NCI-H510A (cell line): Measurements from ENCODE around the gene CENPS.
A peak's percentile ranks its signal among the peaks of the same experiment; 100 is the strongest.
"Not testable (repeated sequence)": the region's sequence is repeated elsewhere in the genome, so short reads cannot be mapped to it uniquely, and the experiment has no call there.

Experiments used
- DNase-seq: peaks from one replicate; lab custom pipeline; 2025; lab: John Stamatoyannopoulos, UW

Gene CENPS

GRCh38 chr1:10430216-10431069 is at the start of gene CENPS:
CENPS (plus strand) TSS chr1:10430433; CDS start chr1:10430518, 85 bp downstream.
- DNase-seq: peak; percentile 97

GRCh38 chr1:10380594-10381275 is 49.5 kb upstream of the CENPS start:
- DNase-seq: no peak

GRCh38 chr1:10383630-10384029 is 46.6 kb upstream of the CENPS start:
- no peak for DNase-seq

GRCh38 chr1:10384219-10384618 is 46.0 kb upstream of the CENPS start:
- DNase-seq: no peak

GRCh38 chr1:10386761-10387676 is 43.2 kb upstream of the CENPS start:
- no peak for DNase-seq

GRCh38 chr1:10387677-10388386 is 42.4 kb upstream of the CENPS start:
- no peak for DNase-seq

- no peak for DNase-seq
Observed at GRCh38 chr1:10388387-10388715, 41.9 kb upstream of the CENPS start.

- DNase-seq: no peak
Observed at GRCh38 chr1:10389271-10389973, 40.8 kb upstream of the CENPS start.

- DNase-seq: no peak
Observed at GRCh38 chr1:10396870-10397269, 33.4 kb upstream of the CENPS start.

GRCh38 chr1:10398278-10398733 is 31.9 kb upstream of the CENPS start:
- DNase-seq: no peak

- peak; percentile 100 for DNase-seq
Observed at GRCh38 chr1:10398734-10399443, 31.3 kb upstream of the CENPS start, which contains the start of gene PGD. PGD (plus strand) TSS chr1:10399064; CDS start chr1:10399118, 54 bp downstream.

- DNase-seq: peak; percentile 73
Observed at GRCh38 chr1:10399444-10399941, 30.7 kb upstream of the CENPS start.

GRCh38 chr1:10400013-10400412 is 30.2 kb upstream of the CENPS start:
- DNase-seq: no peak

- DNase-seq: no peak
Observed at GRCh38 chr1:10401281-10401680, 29.0 kb upstream of the CENPS start.

- no peak for DNase-seq
Observed at GRCh38 chr1:10402729-10403274, 27.4 kb upstream of the CENPS start.

- no peak for DNase-seq
Observed at GRCh38 chr1:10407201-10407600, 23.0 kb upstream of the CENPS start.

- no peak for DNase-seq
Observed at GRCh38 chr1:10415211-10415930, 14.9 kb upstream of the CENPS start.

GRCh38 chr1:10415967-10416366 is 14.3 kb upstream of the CENPS start:
- not testable (repeated sequence) for DNase-seq

- not testable (repeated sequence) for DNase-seq
Observed at GRCh38 chr1:10418741-10419140, 11.5 kb upstream of the CENPS start.
